Testis (tissue), 2 donors: ENCODE results near the gene VIPR1.

Source experiments
- POLR2A ChIP-seq: fragments of 450-650 bp; IDR thresholded peaks from one replicate; pipeline ENCODE4 v1.6.1; 2017; ENCODE audit warnings: antibody characterized with exemption, mild to moderate bottlenecking, moderate library complexity
- TF ChIP-seq, protein P1 (sequence below), 3 experiments: fragments of 450-650 bp in 2 of 3; fragments of 200-600 bp in 1 of 3; sonication (generic) in 1 of 3; IDR thresholded peaks; one replicate each; pipeline ENCODE4 v1.5.1; 2016 to 2019; ENCODE audit warnings: antibody characterized with exemption in 3 of 3, mild to moderate bottlenecking in 2 of 3, moderate library complexity in 1 of 3

DNA sequence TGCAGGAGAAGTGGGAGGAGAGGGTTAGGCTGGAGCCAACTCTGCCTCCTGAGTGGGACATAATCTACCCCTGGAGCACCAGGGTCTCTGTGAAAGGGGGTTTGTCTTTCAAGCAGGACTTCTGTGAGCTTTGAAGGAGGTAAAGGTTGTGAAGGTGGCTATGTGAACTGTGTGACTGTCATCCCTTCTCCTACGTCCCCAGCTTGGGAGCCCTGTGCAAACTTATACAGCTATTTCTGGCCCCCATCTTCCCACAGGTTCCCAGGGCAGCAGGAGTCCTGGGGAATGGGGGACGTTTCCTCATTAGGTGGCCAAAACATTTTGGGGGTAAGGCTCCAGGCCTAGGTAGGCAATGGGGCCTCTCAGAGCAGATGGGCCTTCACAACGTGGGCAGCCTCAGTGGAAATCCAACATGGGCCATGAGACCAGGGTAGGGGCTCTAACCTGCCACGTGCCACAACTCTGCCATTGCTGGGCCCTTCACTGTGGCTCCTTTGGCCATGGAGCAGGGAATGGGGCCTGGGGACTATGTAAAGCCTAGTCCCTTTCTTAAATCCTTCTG, 3.5 kb downstream of the VIPR1 start:
- TF ChIP-seq, protein P1, sequence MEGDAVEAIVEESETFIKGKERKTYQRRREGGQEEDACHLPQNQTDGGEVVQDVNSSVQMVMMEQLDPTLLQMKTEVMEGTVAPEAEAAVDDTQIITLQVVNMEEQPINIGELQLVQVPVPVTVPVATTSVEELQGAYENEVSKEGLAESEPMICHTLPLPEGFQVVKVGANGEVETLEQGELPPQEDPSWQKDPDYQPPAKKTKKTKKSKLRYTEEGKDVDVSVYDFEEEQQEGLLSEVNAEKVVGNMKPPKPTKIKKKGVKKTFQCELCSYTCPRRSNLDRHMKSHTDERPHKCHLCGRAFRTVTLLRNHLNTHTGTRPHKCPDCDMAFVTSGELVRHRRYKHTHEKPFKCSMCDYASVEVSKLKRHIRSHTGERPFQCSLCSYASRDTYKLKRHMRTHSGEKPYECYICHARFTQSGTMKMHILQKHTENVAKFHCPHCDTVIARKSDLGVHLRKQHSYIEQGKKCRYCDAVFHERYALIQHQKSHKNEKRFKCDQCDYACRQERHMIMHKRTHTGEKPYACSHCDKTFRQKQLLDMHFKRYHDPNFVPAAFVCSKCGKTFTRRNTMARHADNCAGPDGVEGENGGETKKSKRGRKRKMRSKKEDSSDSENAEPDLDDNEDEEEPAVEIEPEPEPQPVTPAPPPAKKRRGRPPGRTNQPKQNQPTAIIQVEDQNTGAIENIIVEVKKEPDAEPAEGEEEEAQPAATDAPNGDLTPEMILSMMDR (IDR thresholded peaks at IDR 0.05), result no peak
- no peak for TF ChIP-seq POLR2A
